Fibroblast of lung (primary cell): ENCODE measurements around the gene METTL22. TPM values are rescaled to one million over a fixed set of nuclear protein-coding genes. Genes with fewer than 3 reads are reported as not detected.

Experiments used
- DNase-seq, 2 donors: peaks; one replicate each; pipeline versions ENCODE4 v3.0.0 to v3.0.0-alpha.2; 2010; ENCODE audit warnings: low read depth in 2 of 2
- H2AFZ ChIP-seq: 2 replicates; pipeline ENCODE4 v1.5.1; 2012; ENCODE audit warnings: low read length, control low read depth, inconsistent platforms
- H3K27ac ChIP-seq: 2 replicates; pipeline ENCODE4 v1.5.1; 2011; ENCODE audit warnings: low read length, control low read depth; ENCODE audit not compliant: insufficient read depth
- H3K27me3 ChIP-seq: 2 replicates; pipeline ENCODE4 v1.5.1; 2011; ENCODE audit warnings: mild to moderate bottlenecking, low read length; ENCODE audit not compliant: control insufficient read depth, insufficient read depth
- H3K36me3 ChIP-seq: 2 replicates; pipeline ENCODE4 v1.5.1; 2011; ENCODE audit warnings: low read length; ENCODE audit not compliant: control insufficient read depth, insufficient read depth
- H3K4me1 ChIP-seq: 2 replicates; pipeline ENCODE4 v1.5.1; 2011; ENCODE audit warnings: low read length; ENCODE audit not compliant: control insufficient read depth, insufficient read depth; ENCODE audit errors: extremely low read depth
- H3K4me2 ChIP-seq: 2 replicates; pipeline ENCODE4 v1.5.1; 2011; ENCODE audit warnings: low read length, control low read depth; ENCODE audit not compliant: insufficient read depth; ENCODE audit errors: extremely low read depth
- H3K4me3 ChIP-seq, 4 experiments: fragments of 200-600 bp in 1 of 4; sonication (generic) in 1 of 4; replicated peaks in 1 of 4; 2 replicates each; pipeline ENCODE4 v1.5.1; 2011 to 2016; ENCODE audit warnings: low read length in 4 of 4, low read depth in 3 of 4, mild to moderate bottlenecking in 3 of 4, control low read depth in 2 of 4, inconsistent platforms in 1 of 4, mixed read lengths in 1 of 4; ENCODE audit not compliant: insufficient read depth in 1 of 4; ENCODE audit errors: control extremely low read depth in 1 of 4
- H3K79me2 ChIP-seq: 2 replicates; pipeline ENCODE4 v1.5.1; 2012; ENCODE audit warnings: mild to moderate bottlenecking, low read length, inconsistent platforms; ENCODE audit not compliant: control insufficient read depth, insufficient read depth
- H3K9ac ChIP-seq: 2 replicates; pipeline ENCODE4 v1.5.1; 2011; ENCODE audit warnings: mild to moderate bottlenecking, low read length, control low read depth; ENCODE audit not compliant: insufficient read depth
- H3K9me3 ChIP-seq: 2 replicates; pipeline ENCODE4 v1.5.1; 2012; ENCODE audit warnings: low read depth, low read length; ENCODE audit not compliant: control insufficient read depth, insufficient read depth
- H4K20me1 ChIP-seq: 2 replicates; pipeline ENCODE4 v1.5.1; 2011; ENCODE audit warnings: low read length; ENCODE audit not compliant: control insufficient read depth, insufficient read depth; ENCODE audit errors: extremely low read depth
- EZH2 ChIP-seq: IDR thresholded peaks from 2 replicates; pipeline ENCODE4 v1.5.1; 2012; ENCODE audit warnings: low read length, control low read depth, mild to moderate bottlenecking; ENCODE audit errors: missing control alignments
- polyA plus RNA-seq, 2 donors: library from polyadenylated mRNA; depleted of rRNA in 1 of 2; stranded (reverse) in 1 of 2; unstranded in 1 of 2; fragments of >200 nt; gene quantifications; 2 replicates each; pipeline ENCODE4 v1.2.1, GENCODE V29; 2011 to 2012; ENCODE audit warnings: missing spikeins in 1 of 2
- total RNA-seq: library from RNA; depleted of rRNA; stranded (reverse); fragments of >200 nt; gene quantifications from 2 replicates; pipeline ENCODE4 v1.2.1, GENCODE V29; 2014
- TF ChIP-seq, protein P1 (sequence below), 2 donors: IDR thresholded peaks in 1 of 2; conservative IDR thresholded peaks in 1 of 2; 1 replicate in 1 of 2; 2 replicates in 1 of 2; pipeline ENCODE4 v1.5.1; 2011 to 2012; ENCODE audit warnings: low read length in 2 of 2, control low read depth in 1 of 2, inconsistent platforms in 1 of 2, low read depth in 1 of 2, mild to moderate bottlenecking in 1 of 2

METTL22 gene
- total and polyA plus RNA-seq, 2 donors (not counting 1 experiment from before 2014, with no cell fraction given), result 27.4 to 30.8 TPM

DNA sequence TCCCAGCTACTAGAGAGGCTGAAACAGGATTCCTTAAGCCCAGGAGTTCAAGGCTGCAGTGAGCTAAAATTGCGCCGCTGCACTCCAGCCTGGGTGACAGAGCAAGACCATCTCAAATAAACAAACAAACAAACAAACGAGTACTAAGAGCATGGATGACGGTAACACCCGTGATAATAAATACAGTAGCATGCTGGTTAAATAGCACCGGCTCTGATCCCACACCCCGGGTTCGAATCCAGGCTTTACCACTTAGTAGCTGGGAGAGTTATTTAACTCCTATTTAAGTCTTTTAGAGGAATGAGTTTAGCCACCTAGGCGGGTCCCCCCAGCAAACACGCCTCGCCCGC, 301 bp upstream of the METTL22 start:
- peak overlapping the region; percentile 19 for H2AFZ ChIP-seq
- no peak overlapping the region for H3K27ac ChIP-seq
- H3K4me1 ChIP-seq, result peaks cover 2% of the 10 kb centered on the region
- peaks cover 5% of the 10 kb centered on the region for H3K36me3 ChIP-seq
- DNase-seq, result no peak
- peak overlapping the region; percentile 97 for H3K9ac ChIP-seq
- H3K4me2 ChIP-seq, result peak overlapping the region; percentile 18
- no peaks in the 10 kb centered on the region for H3K9me3 ChIP-seq
- TF ChIP-seq, protein P1, sequence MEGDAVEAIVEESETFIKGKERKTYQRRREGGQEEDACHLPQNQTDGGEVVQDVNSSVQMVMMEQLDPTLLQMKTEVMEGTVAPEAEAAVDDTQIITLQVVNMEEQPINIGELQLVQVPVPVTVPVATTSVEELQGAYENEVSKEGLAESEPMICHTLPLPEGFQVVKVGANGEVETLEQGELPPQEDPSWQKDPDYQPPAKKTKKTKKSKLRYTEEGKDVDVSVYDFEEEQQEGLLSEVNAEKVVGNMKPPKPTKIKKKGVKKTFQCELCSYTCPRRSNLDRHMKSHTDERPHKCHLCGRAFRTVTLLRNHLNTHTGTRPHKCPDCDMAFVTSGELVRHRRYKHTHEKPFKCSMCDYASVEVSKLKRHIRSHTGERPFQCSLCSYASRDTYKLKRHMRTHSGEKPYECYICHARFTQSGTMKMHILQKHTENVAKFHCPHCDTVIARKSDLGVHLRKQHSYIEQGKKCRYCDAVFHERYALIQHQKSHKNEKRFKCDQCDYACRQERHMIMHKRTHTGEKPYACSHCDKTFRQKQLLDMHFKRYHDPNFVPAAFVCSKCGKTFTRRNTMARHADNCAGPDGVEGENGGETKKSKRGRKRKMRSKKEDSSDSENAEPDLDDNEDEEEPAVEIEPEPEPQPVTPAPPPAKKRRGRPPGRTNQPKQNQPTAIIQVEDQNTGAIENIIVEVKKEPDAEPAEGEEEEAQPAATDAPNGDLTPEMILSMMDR (conservative IDR thresholded peaks at IDR 0.05 in 1 of 2, IDR thresholded peaks at IDR 0.05 in 1 of 2; ENCODE audit: low read depth in 1 of 2, low read length in 2 of 2), result no peak
- no peak for TF ChIP-seq EZH2
- H3K4me3 ChIP-seq, result peak overlapping the region; percentile 56 to 89 (median 86)
- no peaks in the 10 kb centered on the region for H3K27me3 ChIP-seq
- H3K79me2 ChIP-seq, result peaks cover 30% of the 10 kb centered on the region
- no peaks in the 10 kb centered on the region for H4K20me1 ChIP-seq

DNA sequence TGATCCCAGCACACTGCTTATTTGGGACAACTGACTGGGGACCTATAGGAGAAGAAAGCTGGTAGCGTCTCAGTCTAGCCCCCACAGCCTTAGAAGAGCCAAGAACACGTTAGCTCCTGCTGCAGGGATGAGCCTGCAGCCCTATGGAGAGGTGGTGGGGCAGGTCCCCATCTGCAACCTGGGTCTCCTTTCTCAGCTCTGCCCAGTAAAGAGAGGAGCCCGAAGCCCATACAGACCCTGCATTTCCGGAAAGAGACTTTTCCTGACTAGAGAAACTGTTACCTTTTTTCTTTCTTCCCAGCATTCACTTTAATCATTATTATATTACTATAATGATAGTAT, 788 bp downstream of the METTL22 start:
- DNase-seq, result no peak
- peak overlapping the region; percentile 97 for H3K27ac ChIP-seq
- no peaks in the 10 kb centered on the region for H3K27me3 ChIP-seq
- H3K36me3 ChIP-seq, result peaks cover 9% of the 10 kb centered on the region
- H4K20me1 ChIP-seq, result no peaks in the 10 kb centered on the region
- H3K9ac ChIP-seq, result peak overlapping the region; percentile 97
- H3K4me2 ChIP-seq, result peak overlapping the region; percentile 89
- H3K79me2 ChIP-seq, result peaks cover 30% of the 10 kb centered on the region
- H3K9me3 ChIP-seq, result no peaks in the 10 kb centered on the region
- no peak for TF ChIP-seq EZH2
- TF ChIP-seq, protein P1 (conservative IDR thresholded peaks at IDR 0.05 in 1 of 2, IDR thresholded peaks at IDR 0.05 in 1 of 2; ENCODE audit: low read depth in 1 of 2, low read length in 2 of 2), result no peak
- H2AFZ ChIP-seq, result no peak overlapping the region
- H3K4me3 ChIP-seq, result peak overlapping the region; percentile 85 to 97 (median 88)
- H3K4me1 ChIP-seq, result peaks cover 2% of the 10 kb centered on the region

DNA sequence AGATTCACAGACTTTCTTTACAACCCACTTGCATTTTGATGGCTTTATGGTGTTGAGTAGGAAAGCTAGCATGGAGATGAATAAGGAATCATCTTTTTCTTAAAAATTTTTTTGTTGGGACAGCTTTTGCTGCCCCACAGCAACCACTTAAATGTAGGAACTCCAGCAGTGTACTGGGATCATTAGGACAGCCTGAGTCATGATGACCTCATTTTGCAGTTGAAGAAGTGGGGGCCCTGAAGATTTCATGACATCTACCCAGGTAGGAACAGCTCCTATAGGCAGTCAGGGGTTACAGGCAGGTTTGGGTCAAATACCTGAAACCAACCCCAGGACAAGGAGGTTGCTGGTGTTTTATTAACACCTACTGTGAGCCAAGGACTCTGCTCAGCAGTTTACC, 2.1 kb downstream of the METTL22 start:
- Histone ChIP-seq H3K4me2 (no peak overlapping the region), H3K4me3 (no peak overlapping the region), H3K79me2 (peaks cover 30% of the 10 kb centered on the region), H3K27me3 (no peaks in the 10 kb centered on the region), H3K9ac (no peak overlapping the region), H3K9me3 (no peaks in the 10 kb centered on the region), H2AFZ (no peak overlapping the region), H3K27ac (no peak overlapping the region), H3K4me1 (peaks cover 2% of the 10 kb centered on the region), H3K36me3 (peaks cover 10% of the 10 kb centered on the region), H4K20me1 (no peaks in the 10 kb centered on the region)
- DNase-seq, result peak; percentile 17 to 35
- TF ChIP-seq, protein P1 (conservative IDR thresholded peaks at IDR 0.05 in 1 of 2, IDR thresholded peaks at IDR 0.05 in 1 of 2; ENCODE audit: low read depth in 1 of 2, low read length in 2 of 2), result no peak
- no peak for TF ChIP-seq EZH2
